Posterior vena cava (tissue), 2 donors: ENCODE results near the gene PCOLCE2. TPM values are rescaled to one million over a fixed set of nuclear protein-coding genes. Genes with fewer than 3 reads are reported as not detected.
"Not testable (repeated sequence)": the region's sequence is repeated elsewhere in the genome, so short reads cannot be mapped to it uniquely, and the experiment has no call there.

Source experiments
- DNase-seq: peaks from one replicate; pipeline ENCODE4 v3.0.0-alpha.2; 2020; ENCODE audit warnings: low spot score
- intact Hi-C, 2 donors: fragments of 100-400 bp; cut with DNase I; formaldehyde crosslinking; loops; one replicate each; pipeline versions ENCODE4 v1.14.1 to v1.14.2; 2022 to 2023
- total RNA-seq, 2 donors: library from RNA; stranded (reverse); fragmentation: NEBNext Ultra II Directional; extraction: Animal tissue kit (Norgen Biotek cat#: 25700); gene quantifications; one replicate each; pipeline ENCODE4 v1.2.1, GENCODE V29; 2021
- donor health status: DM: yes; HTN: yes; CAD: no.
- donor health status: DM: yes; HTN: yes; CAD: no.

Gene PCOLCE2
- total RNA-seq, 2 donors from 2014 or later: 39.7 to 54.5 TPM

DNA sequence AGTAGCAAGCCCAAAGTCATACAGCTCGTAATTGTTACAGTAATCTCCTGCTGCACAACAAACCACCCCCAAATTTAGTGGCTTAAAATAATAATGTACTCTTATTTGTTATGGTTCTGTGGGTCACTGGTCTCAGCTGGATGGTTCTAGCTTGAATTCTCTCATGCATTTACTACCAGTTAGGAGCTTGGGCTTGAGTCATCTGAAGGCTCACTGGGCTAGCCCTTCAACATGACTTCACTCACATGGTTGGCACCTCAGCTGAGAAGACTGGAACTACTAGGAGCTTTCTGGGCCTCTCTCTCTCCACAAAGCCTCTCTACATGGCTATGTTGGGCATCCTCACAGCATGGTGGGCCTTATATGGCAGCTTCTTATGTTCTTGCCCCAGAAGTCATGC, 12.5 kb downstream of the PCOLCE2 start:
- no peak for DNase-seq
- intact Hi-C loops: no loop called here

GRCh38 chr3:142875583-142876207, 13.2 kb downstream of the PCOLCE2 start:
- intact Hi-C loops: no loop called here
- DNase-seq: no peak

- intact Hi-C loops: no loop called here
- no peak for DNase-seq
Observed at GRCh38 chr3:142875099-142875498, 13.8 kb downstream of the PCOLCE2 start.

GRCh38 chr3:142868382-142868781, 20.5 kb downstream of the PCOLCE2 start:
- intact Hi-C loops: not testable (repeated sequence)

DNA sequence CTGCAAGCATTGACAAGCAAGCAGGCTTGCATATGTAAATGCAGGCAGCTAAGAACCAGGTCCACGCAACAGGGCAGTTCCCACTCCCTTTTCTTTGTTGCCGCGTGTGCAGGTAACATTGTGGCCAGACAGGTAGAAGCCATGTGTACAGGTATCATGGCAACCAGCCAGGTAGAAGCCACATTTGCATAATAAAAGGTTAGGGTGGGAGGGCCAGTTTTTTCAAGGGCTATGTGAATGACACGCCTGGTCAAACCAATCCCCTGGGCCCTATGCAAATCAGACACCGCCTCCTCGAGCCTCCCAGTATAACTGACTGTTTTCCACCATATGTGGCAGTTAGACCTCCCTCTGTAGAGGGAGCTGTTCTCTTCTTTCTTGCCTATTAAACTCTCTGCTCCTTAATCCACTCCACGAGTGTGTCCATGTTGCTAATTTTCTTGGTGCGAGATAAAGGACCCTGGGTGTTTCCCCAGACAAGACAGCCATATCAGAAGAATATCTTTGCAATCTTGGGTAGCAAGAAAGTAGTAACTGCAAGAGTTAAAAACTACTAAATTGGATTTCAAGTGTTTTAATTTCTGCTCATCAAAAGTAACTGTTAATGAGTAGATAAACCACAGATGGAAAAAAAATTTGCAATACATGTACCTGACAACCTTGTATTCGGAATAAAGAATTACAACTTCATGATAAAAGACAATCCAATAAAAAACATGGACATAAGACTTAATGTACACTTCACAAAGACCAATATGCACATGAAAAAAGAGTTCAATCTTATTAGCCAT, 21.8 kb downstream of the PCOLCE2 start:
- intact Hi-C loops: no loop called here
- no peak for DNase-seq

More at GRCh38 chr3:142868382-142868781, 20.5 kb downstream of the PCOLCE2 start:
- not testable (repeated sequence) for DNase-seq

DNA sequence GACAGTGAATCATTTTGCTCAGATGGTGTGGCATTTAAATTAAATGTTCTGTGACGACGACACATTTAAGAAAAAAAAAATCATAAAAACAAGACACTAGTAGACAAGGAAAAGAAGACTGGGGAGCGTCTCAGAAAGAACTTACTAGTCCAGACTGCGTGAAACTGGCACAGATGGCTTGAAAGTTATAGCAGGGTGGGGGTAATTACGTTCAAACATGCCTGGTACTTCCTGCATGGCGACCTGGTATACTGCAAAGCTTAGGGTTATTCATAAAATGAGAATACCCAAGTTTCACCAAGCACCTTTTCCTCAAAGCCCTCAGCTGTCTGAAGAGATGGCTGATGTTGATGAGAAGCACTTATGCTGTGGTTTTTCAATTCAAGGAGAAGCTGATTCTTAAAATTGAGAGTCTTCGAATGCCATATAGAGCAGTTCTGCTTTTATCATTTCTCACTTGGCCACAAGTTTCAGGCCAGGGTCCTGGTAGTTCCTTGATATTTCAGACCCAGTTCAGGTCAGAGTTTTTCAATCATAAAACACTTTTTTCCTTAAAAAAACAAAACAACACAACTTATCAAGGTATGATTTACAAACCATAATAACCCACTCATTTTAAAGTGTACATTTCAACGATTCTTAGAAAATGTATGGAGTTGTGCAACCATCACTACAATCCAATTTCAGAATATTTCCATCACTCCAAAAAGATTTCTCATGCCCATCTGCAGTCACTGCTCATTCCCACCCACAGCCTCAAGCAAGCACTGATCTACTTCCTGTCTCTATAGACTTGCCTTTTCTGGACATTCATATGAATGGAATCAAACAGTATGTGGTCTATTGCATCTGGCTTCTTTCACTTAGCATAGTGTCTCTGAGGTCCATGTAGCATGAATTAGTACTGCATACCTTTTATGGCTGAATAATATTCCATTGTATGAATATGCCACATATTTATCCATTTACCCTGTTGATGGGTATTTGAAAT, 24.7 kb downstream of the PCOLCE2 start:
- intact Hi-C loops: no loop called here
- no peak for DNase-seq

DNA sequence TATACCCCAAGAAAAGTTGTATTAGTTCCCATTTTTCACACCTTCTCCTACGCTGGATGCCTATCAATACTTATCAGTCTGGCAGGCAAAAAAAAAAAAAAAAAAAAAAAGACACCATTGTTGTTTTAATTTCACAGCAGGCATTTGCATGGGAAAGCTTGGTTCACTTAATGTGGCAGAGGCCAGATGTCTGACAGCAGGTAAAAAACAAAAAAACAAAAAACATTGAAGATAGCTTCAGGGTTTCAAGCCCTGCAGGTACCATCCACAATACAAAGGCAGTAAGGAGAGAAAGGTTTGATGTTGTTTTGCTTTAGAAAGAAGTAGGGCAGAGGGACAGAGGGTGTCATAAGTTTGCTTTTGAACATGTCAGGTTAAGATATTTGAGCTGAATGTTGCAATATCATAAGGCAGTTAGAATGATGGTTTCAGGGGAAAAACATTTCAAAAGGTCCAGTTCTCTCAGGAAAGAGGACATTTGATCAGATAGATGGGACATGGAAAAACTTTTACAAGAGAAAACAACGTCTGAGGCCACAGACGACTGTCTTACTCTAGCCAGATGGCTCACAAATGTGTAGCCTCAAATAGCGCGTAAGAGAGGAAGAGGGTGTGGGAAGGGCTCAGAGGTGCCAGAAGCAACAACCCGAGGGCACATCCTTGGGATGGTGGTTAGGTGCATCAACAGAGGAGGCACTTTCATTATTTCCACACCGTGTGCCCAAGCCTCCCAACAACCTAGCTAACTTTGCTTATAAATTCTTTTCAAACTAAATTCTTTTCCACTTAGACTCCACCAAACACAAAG, 25.7 kb downstream of the PCOLCE2 start:
- intact Hi-C loops: no loop called here

DNA sequence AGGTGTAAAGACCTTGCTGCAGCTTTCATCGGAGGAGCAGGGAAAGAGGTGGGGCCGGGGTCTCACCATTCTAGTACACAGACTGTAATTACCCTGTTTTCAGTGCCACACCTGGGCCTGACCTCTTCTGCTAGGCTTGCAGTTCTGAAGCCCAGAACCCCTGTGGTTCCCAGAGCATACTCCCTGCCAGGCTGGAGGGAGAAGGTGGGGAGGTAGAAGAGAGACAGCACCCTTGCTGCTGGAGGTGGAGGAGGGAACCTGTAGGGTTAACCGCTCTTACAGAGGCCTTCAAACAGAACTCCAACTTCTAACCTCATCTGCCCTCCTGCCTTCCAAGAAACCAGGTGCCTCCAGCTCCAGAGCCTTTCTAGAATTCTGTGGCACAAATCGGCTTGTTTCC, 27.0 kb downstream of the PCOLCE2 start:
- intact Hi-C loops: no loop called here
- DNase-seq: no peak

More for the DNA sequence above, 25.7 kb downstream of the PCOLCE2 start:
- no peak for DNase-seq

DNA sequence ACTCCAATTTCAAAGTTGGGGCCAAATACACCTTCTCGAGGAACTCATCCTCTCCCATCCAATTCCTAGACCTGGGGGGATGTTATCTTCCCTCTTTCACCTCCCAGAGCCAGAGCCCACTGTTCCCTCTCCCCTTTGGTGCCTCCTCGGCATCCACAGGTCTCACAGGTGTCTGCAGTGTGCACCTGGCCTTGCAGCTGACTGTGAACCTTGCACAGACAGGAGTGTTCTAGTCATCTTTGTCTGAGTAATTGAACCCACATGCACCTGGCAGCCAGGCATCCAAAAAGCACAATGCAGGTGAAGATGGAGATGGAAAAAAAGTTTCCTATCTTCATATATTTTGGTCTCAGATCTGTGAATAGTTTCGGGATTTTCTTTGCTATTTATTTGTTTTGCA, 30.8 kb downstream of the PCOLCE2 start:
- intact Hi-C loops: no loop called here
- DNase-seq: no peak

GRCh38 chr3:142857056-142857455, 31.8 kb downstream of the PCOLCE2 start:
- DNase-seq: no peak
- intact Hi-C loops: no loop called here

- intact Hi-C loops: no loop called here
- no peak for DNase-seq
Observed at GRCh38 chr3:142853270-142854168, 35.4 kb downstream of the PCOLCE2 start.

GRCh38 chr3:142852009-142852408, 36.9 kb downstream of the PCOLCE2 start:
- intact Hi-C loops: no loop called here

DNA sequence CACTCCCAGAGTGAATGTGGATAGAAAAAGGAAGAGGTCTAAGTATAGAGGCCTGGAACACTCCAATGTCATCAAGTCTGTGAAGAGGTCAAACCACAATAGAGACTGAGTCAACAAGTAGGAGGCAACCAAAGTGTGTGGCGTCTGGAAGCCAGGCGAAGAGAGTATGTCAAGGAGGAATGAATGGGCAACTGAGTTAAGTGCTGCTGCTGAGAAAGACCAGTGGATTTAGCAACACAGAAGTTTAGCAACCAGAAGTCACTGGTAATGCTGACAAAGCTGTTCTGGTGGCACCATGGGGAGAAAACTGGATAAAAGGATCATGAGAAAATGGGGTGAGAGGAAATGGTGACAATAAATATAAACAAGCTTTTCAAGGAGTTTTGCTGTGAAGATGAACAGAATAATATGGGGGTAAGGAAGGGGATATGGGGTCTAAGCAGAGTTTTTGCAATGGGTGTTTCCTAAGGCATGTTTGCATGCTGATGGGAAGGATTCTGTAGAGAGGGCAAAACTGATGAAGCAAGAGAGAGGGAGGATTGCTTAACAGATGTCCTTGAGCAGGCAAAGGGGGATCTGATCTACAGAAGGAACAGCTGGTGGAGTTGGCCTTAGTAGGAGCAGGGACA, 38.4 kb downstream of the PCOLCE2 start:
- no peak for DNase-seq
- intact Hi-C loops: no loop called here

More at GRCh38 chr3:142852009-142852408, 36.9 kb downstream of the PCOLCE2 start:
- DNase-seq: no peak

DNA sequence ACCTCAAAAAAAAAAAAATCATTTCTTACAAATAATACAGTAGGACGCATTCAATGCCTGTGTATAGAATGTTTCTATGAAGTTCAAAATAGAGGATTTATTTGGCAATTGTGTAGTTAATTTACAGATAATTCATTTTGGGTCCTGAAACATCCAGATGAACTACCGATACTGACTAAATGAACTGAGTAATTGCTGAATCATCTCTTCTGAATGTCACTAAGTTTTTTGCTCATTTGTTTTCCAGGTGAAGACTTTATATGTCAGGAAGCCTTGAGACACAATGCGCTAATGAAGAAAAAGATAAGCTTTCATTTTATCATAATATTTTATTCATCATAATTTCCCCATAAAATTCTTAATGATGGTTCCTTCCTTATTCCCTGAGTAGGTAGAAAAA, 39.7 kb downstream of the PCOLCE2 start:
- no peak for DNase-seq
- intact Hi-C loops: no loop called here

- intact Hi-C loops: no loop called here
- DNase-seq: no peak
Observed at GRCh38 chr3:142846779-142847577, 41.9 kb downstream of the PCOLCE2 start.

DNA sequence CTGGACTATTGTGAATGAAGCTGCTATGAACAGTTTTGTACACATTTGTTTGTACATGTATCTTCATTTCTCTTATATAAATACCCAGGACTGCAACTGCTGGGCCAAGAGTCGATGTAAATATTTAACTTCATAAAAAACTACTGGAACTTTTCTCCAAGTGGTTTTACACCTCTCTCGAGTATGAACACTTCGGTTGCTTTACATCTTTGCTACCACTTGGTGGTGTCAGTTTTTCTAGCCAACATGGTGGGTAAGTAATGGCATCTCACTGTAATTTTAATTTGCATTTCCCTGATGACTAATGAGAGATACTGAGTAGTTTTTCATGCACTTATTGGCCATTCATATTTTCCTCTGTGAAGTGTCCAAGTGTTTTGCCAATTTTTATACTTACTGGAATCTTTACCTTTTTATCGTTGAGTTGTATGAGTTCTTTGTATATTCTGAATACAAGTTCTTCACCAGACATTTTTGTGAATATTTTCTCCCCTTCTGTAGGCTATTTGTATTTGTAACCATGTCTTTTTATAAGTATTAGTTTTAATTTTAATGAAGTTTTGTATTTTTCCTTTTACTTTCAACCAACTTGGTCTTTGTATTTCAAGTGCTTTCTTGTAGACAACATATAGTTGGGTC, 44.4 kb downstream of the PCOLCE2 start:
- DNase-seq: no peak
- intact Hi-C loops: no loop called here
